RPMI8226 (cell line): Measurements from ENCODE around the gene DNAJC3.
"Not testable (repeated sequence)": the region's sequence is repeated elsewhere in the genome, so short reads cannot be mapped to it uniquely, and the experiment has no call there.

ENCODE experiments used
- DNase-seq: peaks from one replicate; pipeline ENCODE4 v3.0.0-alpha.2; 2015

DNAJC3 gene

GRCh38 chr13:95676105-95676761, 706 bp upstream of the DNAJC3 start:
- DNase-seq: peak; percentile 40

DNA sequence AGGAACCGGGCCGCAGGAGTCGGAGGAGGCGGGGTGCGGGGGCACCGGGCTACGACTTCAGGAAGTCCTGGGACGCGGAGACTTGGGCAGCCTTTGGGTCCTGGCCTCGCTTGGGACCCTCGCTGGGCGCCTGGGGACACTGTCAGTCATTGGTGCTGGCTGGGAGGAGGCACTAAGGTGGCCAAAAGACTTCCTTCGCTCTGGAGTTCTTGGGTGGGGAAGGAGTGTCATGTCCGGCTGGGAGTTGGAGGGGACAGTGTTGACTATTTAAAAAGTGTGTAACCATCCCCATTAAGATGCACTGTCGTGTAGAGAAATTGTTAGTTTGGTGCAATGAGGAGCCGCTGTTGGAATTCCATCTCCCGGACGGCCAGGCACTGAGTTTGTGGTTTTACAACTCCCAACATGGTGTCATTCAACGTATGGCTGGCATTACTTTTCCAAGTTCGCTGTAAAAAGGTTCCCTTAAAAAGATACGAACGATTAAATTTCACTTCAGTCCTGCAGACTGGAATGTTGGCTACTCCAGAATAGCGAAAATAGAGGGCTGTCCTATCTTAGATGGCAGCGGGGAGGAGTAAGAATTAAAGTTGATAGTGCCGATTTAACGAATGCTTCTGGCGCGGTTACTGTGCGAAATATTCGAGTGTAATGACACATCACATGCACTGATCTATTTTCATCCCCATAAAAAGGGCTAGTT, 776 bp downstream of the DNAJC3 start:
- DNase-seq: peak; percentile 35

GRCh38 chr13:95678967-95679366, 2.0 kb downstream of the DNAJC3 start:
- DNase-seq: no peak

DNA sequence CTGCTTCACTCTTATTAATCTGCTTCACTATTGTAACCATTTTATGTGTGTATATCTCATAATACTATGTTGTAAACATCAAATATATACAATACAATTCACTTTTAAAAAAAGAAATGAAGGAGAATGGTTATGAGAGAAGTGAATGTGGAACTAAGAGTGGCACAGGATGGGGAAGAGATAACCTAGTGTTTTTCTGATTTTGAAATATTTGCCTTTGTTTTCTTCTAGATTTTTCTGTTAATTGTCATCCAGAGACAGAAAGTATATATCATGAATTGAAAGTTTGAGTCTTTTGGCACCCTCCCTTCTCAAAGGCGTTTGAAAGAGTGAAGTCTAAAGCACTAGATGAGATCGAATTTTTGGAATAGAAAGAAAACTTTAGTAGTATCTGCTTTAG, 2.8 kb downstream of the DNAJC3 start:
- DNase-seq: no peak

DNA sequence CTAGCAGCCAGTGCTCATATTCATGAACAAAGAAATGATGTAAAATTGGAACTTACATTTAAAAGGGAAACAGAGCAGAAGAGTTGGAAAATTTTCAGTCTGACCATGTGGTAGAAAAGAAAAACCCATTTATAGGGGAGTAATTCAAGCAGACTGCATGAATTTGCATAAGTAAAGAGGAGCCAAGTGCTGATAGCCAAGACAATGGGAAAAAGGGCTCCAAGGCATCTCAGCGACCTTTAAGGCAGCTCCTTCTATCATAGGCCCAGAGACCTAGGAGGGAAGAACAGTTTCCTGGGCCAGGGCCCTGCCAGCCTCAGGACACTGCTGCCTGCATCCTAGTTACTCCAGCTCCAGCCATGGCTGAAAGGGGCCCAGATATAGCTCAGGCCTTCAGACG, 7.5 kb downstream of the DNAJC3 start:
- no peak for DNase-seq

- DNase-seq: not testable (repeated sequence)
Observed at GRCh38 chr13:95684960-95685359, 8.0 kb downstream of the DNAJC3 start.

DNA sequence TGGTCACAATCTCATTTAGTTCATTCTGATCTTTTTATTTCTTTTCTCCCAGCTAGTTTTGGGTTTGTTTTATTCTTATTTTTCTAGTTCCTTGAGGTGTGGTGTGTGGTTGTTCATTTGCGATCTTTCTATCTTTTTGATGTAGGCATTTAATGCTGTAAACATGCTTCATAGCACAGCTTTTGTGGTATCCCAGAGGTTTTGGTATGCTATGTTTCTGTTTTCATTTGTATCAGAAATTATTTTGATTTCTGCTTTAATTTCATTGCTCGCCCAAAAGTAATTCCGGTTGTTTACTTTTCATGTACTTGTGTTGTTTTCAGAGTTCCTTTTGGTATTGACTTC, 12.6 kb downstream of the DNAJC3 start:
- no peak for DNase-seq

- DNase-seq: not testable (repeated sequence)
Observed at GRCh38 chr13:95690986-95691385, 14.0 kb downstream of the DNAJC3 start.

DNA sequence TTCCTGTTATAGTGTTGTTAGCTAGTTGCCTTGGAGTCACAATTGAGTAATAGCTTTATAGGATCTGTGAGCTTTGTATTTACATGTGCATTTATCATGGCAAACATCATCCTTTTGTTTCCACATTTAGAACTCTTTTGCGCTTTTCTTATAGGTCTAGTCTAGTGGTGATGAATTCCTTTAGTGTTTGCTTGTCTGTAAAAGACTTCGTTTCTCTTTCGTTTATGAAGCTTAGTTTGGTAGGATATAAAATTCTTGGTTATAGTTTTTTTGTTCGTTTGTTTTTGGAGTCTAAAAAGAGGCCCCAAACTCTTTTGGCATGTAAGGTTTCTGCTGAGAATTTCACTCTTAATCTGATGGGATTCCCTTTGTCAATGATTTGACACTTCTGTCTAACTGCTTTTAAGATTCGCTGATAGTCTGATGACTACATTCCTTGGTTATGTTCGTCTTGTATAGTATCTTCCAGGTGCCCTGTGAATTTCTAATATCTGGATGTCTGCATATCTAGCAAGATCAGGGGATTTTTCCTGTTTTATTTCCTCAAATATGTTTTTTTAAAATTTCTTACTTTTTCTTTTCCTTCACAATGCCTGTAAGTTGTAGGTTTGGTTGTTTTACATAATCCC, 20.2 kb downstream of the DNAJC3 start:
- DNase-seq: no peak

DNA sequence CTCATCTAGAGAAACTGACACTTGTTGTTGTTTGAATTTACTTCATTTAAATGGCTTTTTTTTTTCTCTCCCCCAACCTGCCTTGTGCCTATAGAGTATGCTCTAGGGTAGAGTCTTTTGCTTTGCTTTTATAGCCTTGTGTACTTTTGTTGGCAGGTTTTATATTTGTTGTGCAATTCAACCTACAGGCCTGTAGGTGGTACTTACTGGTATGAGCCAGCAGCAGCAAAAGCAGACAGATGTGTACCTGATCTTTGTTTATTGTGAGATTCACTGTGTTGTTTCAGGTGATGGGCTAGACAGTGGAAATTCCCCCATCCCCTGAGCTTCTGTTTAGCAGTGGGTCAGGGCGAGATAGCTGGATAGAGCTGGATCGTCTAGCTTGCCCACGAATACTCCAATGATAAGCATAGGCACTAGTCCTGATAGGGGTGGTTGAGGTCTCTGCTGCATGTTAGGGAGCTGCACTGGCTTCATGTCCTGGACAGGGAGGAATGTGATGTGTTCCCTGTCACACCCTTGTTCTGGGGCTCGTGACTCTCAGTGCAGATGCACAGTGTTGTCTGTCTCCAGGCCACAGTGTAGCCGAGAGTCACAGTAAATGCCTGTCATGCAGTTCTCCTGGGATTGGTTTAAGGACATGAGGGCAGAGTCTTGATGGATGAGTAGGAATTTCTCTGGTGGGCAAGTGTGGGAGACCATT, 21.3 kb downstream of the DNAJC3 start:
- no peak for DNase-seq

DNA sequence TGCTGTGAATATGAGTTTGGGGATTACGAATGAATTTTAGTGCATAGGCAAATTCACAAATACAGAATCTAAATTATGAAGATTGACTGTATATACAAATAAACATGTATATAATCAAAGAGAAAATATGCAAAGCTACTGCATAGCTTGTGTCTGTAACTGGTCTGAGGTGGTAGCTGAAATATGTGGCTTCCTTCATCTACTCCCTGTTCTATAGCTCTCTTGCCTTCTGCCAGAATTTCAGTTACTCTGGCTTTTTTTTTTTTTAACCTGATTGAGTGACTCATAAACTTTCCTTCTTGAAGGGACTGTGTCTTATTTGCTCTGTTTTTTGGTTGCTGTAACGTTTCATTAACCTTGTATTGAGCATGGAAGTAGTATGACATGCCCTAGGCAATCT, 26.6 kb downstream of the DNAJC3 start:
- DNase-seq: no peak

DNA sequence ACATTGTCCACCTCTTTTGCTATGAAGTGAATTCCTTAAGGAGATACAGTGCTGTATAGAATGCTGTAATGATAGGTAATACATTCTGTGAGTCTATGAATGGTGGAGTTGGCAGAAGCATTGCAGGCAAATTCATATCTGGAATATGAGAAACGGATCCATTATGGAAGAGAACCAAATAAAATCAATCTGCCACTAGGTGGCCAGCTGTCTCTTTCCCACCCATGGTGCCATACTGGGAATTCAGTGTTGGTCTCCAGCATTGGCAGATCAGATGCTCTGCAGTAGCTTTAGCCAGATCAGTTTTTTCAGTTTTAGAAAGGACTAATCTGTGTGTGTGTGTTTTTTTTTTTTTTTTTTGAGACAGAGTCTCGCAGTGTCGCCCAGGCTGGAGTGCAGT, 27.6 kb downstream of the DNAJC3 start:
- no peak for DNase-seq

DNA sequence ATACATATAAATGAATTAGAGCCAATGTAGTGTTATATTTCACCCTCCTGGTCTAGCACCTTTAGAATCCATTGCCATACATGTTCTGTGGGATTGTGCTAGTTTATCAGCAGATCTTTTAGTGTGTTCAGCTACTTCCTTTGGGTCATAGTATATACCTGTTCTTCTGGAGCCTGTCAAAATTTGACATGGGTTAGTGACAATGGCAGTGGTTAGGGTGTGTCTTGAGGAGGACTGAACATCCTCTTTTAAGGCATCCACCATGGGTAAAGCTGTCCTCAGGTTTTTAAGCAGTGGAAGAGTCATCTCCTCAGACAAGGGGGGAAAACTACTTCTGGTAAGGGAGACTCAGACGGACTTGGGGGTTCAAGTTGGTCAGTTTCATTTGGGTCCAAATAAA, 29.4 kb downstream of the DNAJC3 start:
- DNase-seq: no peak

DNA sequence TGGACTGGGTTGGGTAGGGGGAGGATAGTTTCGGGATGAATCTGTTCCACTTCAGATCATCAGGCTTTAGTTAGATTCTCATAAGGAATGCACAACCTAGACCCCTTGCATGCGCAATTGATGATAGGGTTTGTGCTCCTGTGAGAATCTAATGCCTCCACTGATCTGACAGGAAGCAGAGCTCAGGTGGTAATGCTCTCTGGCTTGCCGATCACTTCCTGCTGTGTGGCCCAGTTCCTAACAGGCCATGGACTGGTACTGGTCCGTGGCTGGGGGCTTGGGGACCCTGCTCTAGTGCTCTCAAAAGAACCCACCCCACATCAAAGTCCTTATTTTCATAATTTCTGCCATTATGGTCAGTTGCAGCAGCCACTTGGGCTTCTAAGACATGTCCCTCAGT, 30.1 kb downstream of the DNAJC3 start:
- DNase-seq: no peak

- DNase-seq: no peak
Observed at GRCh38 chr13:95707442-95708390, 30.8 kb downstream of the DNAJC3 start.

DNA sequence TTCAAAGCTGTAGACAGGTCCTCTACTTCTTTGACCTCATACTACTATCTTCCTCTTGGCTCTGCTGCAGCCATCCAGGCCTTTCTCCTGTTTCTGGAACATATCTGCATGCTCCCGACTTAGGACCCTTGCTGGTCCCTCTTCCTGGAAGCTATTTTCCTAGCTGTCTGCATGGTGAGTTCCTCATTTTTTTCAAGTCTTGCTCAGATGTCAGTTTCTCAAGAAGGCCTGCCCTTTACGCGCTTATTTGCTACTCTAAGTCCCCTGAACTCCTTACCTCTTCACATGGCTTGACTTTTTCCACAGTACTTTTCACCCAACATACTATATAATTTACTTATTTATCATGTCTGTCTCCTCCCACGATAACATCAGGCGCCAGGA, 31.4 kb downstream of the DNAJC3 start:
- no peak for DNase-seq

DNA sequence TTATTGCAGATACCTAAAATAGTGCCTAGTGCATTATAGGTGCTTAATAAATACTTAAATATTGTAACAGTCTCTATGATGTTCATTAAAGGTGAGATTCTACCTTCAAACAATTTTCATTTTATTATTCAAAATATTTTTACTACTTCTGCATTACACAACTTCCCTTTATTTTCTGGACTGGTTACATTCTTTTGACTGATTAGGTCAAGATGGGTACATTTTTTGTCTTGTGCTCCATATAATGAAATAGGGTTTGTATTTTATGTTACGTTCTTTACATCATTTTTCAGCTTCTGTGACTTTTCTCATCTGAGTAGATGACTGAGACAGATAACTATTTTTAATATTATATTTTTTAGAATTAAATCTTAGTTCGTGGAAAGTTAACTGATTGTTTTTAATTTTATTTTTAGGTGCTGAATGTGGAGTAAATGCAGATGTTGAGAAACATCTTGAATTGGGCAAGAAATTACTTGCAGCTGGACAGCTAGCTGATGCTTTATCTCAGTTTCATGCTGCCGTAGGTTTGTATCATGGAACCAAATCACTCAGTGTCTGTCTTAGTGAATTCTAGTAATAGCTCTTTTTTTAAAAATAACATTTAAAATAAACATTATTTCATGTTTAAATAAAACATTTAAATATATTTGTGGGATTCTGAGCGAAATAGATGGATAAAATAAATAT, 32.0 kb downstream of the DNAJC3 start:
- DNase-seq: no peak

DNA sequence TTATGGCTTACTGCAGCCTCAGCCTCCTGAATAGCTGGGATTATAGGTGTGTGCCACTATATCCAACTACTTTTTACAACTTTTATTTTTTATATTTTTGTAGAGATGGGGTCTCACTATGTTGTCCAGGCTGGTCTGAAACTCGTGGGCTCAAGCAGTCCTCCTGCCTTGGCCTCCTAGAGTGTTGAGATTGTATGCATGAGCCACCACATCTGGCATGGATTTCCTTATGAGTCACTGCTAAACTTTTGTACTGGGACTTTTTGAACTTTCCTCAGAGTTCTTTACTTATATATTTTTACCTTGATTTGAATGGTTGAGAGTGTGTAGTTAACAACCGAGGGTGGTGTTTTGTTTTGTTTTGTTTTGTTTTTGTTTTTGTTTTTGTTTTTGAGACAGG, 33.4 kb downstream of the DNAJC3 start:
- DNase-seq: no peak

DNA sequence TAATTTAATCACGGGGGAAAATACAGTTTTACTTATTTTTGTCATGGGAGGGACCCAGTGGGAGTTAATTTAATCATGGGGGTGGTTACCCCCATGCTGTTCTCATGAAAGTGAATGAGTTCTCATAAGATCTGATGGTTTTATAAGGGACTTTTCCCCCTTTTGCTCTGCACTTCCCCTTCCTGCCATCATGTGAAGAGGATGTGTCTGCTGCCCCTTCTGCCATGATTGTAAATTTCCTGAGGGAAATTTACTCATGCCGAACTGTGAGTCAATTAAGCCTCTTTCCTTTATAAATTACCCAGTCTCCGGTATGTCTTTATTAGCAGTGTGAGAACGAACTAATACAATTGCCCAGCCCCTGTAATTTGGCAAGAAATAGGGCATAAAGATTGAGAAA, 35.9 kb downstream of the DNAJC3 start:
- DNase-seq: not testable (repeated sequence)

DNA sequence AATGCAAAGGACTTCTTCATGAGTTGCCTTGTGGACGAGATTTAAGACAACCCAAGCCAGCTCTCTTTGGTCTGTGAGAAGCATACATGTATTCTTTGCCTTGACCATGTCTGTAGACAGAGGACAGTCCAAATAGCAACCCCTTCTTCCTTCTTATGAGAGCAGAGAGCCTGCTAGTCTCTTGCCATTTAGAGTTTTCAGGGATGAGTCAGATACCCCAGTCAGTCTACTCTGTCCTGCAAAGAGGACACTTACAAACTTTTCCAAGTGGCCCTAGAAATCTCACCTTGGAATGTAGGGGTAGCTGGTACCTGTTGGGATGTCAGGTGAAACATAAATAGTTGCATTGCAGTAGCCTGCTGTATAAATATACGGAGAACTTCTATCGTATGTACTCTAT, 36.7 kb downstream of the DNAJC3 start:
- no peak for DNase-seq

DNA sequence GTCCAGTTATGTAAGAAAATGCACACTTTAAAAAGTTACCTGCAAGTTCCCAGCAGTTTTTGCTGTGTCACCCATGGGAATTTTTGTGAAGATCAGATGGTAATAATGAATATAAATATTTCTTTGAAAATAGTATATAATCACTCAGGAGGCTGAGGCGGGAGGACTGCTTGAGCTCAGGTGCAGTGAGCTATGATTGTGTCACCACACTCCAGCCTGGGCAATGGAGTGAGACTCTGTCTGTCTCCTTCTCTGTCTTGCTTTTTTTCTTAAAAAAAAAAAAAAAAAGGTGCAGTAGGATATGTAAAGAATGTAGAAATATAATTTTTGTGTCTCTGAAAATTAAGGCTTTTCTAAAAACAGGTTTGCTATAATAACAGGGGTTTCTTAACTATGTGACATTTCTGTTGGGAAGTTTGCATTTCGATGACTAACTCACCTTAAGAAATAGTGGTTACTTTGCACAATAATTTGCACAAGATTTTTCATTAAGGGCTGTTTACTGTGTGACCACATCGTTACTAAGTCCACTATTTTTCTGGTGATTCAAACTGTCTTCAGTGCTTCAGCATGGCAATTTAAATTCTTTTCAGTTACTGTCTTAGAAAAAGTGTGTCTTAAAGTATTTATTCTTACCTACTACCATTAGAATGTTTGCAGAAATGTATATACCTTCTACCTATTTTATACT, 37.3 kb downstream of the DNAJC3 start:
- no peak for DNase-seq
